ENCODE data around the gene PLPPR2.

DNA sequence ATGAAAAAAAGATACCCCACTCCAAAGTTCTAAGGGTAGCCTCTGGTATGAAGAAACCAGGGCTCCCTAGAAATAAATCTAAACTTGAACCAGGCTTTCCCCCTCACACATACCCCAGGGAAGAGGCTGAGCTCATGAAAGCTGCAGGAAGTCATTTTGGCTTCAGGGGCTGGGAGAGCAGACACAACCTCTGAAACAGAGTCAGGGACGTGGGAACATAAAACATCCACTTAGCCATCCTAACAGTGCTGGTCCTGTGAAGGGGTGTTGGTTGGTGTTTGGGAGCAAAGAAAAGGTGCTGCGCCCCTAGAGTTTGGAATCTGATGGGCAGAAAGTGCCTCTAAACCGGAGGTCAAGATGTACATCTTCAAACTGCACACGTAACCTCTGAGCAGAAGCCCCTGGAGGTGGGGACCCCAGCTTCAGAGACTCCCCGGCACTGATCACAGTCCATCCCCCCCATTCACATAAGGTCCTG is 31.6 kb upstream of the PLPPR2 start:
- TF ChIP-seq, protein P1, sequence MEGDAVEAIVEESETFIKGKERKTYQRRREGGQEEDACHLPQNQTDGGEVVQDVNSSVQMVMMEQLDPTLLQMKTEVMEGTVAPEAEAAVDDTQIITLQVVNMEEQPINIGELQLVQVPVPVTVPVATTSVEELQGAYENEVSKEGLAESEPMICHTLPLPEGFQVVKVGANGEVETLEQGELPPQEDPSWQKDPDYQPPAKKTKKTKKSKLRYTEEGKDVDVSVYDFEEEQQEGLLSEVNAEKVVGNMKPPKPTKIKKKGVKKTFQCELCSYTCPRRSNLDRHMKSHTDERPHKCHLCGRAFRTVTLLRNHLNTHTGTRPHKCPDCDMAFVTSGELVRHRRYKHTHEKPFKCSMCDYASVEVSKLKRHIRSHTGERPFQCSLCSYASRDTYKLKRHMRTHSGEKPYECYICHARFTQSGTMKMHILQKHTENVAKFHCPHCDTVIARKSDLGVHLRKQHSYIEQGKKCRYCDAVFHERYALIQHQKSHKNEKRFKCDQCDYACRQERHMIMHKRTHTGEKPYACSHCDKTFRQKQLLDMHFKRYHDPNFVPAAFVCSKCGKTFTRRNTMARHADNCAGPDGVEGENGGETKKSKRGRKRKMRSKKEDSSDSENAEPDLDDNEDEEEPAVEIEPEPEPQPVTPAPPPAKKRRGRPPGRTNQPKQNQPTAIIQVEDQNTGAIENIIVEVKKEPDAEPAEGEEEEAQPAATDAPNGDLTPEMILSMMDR (IDR thresholded peaks at IDR 0.05; ENCODE audit: insufficient read depth, low read length) = no peak
- TF ChIP-seq POLR2AphosphoS5 (IDR thresholded peaks at IDR 0.05; ENCODE audit: low read depth) (no peak), SPI1 (IDR thresholded peaks at IDR 0.05; ENCODE audit: borderline replicate concordance, low read depth) (no peak)
